Spleen (tissue), 11 donors: ENCODE data around the gene NMT2. TPM values are rescaled to one million over a fixed set of nuclear protein-coding genes. Genes with fewer than 3 reads are reported as not detected.

Experiments
- DNase-seq: peaks from one replicate; pipeline ENCODE4 v3.0.0-alpha.2; 2020
- H3K27ac ChIP-seq, 8 donors: fragments of 200-600 bp; sonication (generic) in 7 of 8; 1 replicate in 4 of 8; 2 replicates in 4 of 8; pipeline versions ENCODE4 v1.5.0 to v1.8.0; 2016 to 2021; ENCODE audit warnings: inconsistent platforms in 4 of 8, mild to moderate bottlenecking in 4 of 8, moderate library complexity in 1 of 8
- H3K27me3 ChIP-seq, 7 donors: fragments of 200-600 bp; sonication (generic) in 6 of 7; replicated peaks in 1 of 7; 1 replicate in 4 of 7; 2 replicates in 3 of 7; pipeline versions ENCODE4 v1.5.0 to v1.8.0; 2016 to 2021; ENCODE audit warnings: inconsistent platforms in 3 of 7, mild to moderate bottlenecking in 1 of 7
- H3K36me3 ChIP-seq, 6 donors: fragments of 200-600 bp; sonication (generic) in 5 of 6; 1 replicate in 4 of 6; 2 replicates in 2 of 6; pipeline versions ENCODE4 v1.5.0 to v1.8.0; 2016 to 2021; ENCODE audit warnings: inconsistent platforms in 2 of 6
- H3K4me1 ChIP-seq, 6 donors: fragments of 200-600 bp; sonication (generic) in 5 of 6; 1 replicate in 3 of 6; 2 replicates in 3 of 6; pipeline versions ENCODE4 v1.5.0 to v1.8.0; 2016 to 2021; ENCODE audit warnings: inconsistent platforms in 3 of 6
- H3K4me3 ChIP-seq, 8 donors: fragments of 200-600 bp; sonication (generic) in 7 of 8; 1 replicate in 4 of 8; 2 replicates in 4 of 8; pipeline versions ENCODE4 v1.5.0 to v1.8.0; 2016 to 2021; ENCODE audit warnings: inconsistent platforms in 4 of 8, mild to moderate bottlenecking in 4 of 8, moderate library complexity in 2 of 8
- H3K9me3 ChIP-seq, 8 donors: fragments of 200-600 bp; sonication (generic) in 7 of 8; 1 replicate in 4 of 8; 2 replicates in 4 of 8; pipeline versions ENCODE4 v1.5.0 to v1.8.0; 2016 to 2021; ENCODE audit warnings: inconsistent platforms in 4 of 8
- POLR2A ChIP-seq, 3 donors: fragments of 450-650 bp; IDR thresholded peaks; one replicate each; pipeline ENCODE4 v1.5.1; 2017; ENCODE audit warnings: antibody characterized with exemption in 3 of 3, mild to moderate bottlenecking in 1 of 3
- POLR2AphosphoS5 ChIP-seq, 3 donors: sonication (generic); formaldehyde crosslinking; IDR thresholded peaks; one replicate each; pipeline ENCODE4 v1.5.1; 2017; ENCODE audit warnings: antibody characterized with exemption in 3 of 3
- WGBS, 5 donors: extraction: QIAGEN DNeasy Blood & Tissue Kit in 3 of 5; methylation state at CpG; one replicate each; pipeline versions ENCODE4 v1.1.5 to v1.1.7; 2013 to 2018; 5-methylcytosine and 5-hydroxymethylcytosine counted together
- intact Hi-C: fragments of 100-400 bp; cut with DNase I; formaldehyde crosslinking; loops from one replicate; pipeline ENCODE4 v1.15.0; 2023; ENCODE audit warnings: low total_unique reads
- polyA plus RNA-seq, 3 donors: library from polyadenylated mRNA; stranded (reverse); fragments of 200-250 nt; gene quantifications; one replicate each; pipeline ENCODE4 v1.2.1, GENCODE V29; 2013
- total RNA-seq, 7 donors: library from RNA; depleted of rRNA in 3 of 7; stranded (reverse); fragments of >200 nt in 3 of 7; fragmentation: NEBNext Ultra II Directional in 4 of 7; extraction: Animal tissue kit (Norgen Biotek cat#: 25700) in 4 of 7; gene quantifications; one replicate each; pipeline versions ENCODE4 v1.1.0 to v1.2.1, GENCODE V29; 2016 to 2021
- TF ChIP-seq, protein P1 (sequence below), 11 experiments: fragments of 200-600 bp in 7 of 11; fragments of 450-650 bp in 4 of 11; sonication (generic) in 4 of 11; IDR thresholded peaks in 8 of 11; conservative IDR thresholded peaks in 3 of 11; 1 replicate in 7 of 11; 2 replicates in 4 of 11; pipeline versions ENCODE4 v1.4.0 to v1.8.0; 2016 to 2021; ENCODE audit warnings: antibody characterized with exemption in 11 of 11, inconsistent platforms in 4 of 11, mild to moderate bottlenecking in 1 of 11
- donor health status: healthy with polysubstance abuse.
- donor health status: DM: no; HTN: no; CAD: no; lungs with moderate emphysema.
- donor health status: DM: no; HTN: no; CAD: no.
- donor health status: Bipolar disorder and iron deficiency.
- donor health status: healthy.
- donor health status: DM: no; HTN: no; CAD: no.
- donor health status: DM: yes; HTN: yes; CAD: no.

Gene NMT2
- total and polyA plus RNA-seq, 10 donors: 4.3 to 19.2 (median 12.8) TPM

DNA sequence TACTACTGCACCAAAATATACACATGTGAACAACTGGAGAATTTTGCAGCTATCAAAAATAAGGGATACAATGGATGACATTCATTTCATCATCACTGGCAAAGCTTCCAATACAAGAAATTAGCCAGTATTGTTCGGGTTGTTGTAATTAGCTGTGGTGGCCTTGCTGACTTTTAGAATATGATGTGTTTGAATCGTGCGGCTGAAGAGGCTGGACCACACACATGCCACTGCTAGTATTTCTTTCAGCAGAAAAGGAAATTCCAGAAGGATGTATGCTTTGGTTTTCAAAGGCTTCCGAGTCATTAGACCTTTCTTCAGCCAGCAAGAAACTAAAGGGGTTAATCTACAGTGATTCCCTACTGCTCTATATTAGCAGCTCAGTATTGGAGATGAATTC is 54.7 kb downstream of the NMT2 start:
- no peaks in the 10 kb centered on the region for H3K9me3 ChIP-seq
- no peak for DNase-seq
- no peak overlapping the region for H3K4me3 ChIP-seq
- peaks cover 0 to 3% (median 0%) of the 10 kb centered on the region in 6 donors for H3K4me1 ChIP-seq
- peaks cover 0 to 89% (median 25%) of the 10 kb centered on the region in 6 donors for H3K36me3 ChIP-seq
- H3K27ac ChIP-seq: no peak overlapping the region
- TF ChIP-seq POLR2AphosphoS5 (IDR thresholded peaks at IDR 0.05) (no peak), POLR2A (IDR thresholded peaks at IDR 0.05) (no peak)
- TF ChIP-seq, protein P1, sequence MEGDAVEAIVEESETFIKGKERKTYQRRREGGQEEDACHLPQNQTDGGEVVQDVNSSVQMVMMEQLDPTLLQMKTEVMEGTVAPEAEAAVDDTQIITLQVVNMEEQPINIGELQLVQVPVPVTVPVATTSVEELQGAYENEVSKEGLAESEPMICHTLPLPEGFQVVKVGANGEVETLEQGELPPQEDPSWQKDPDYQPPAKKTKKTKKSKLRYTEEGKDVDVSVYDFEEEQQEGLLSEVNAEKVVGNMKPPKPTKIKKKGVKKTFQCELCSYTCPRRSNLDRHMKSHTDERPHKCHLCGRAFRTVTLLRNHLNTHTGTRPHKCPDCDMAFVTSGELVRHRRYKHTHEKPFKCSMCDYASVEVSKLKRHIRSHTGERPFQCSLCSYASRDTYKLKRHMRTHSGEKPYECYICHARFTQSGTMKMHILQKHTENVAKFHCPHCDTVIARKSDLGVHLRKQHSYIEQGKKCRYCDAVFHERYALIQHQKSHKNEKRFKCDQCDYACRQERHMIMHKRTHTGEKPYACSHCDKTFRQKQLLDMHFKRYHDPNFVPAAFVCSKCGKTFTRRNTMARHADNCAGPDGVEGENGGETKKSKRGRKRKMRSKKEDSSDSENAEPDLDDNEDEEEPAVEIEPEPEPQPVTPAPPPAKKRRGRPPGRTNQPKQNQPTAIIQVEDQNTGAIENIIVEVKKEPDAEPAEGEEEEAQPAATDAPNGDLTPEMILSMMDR (IDR thresholded peaks at IDR 0.05 in 8 of 11, conservative IDR thresholded peaks at IDR 0.05 in 3 of 11): no peak
- 95 to 100% (median 97%) methylated on average over 4 of the region's 4 CpGs for WGBS, 5 donors
- no peaks in the 10 kb centered on the region for H3K27me3 ChIP-seq
- intact Hi-C loops: no loop called here

DNA sequence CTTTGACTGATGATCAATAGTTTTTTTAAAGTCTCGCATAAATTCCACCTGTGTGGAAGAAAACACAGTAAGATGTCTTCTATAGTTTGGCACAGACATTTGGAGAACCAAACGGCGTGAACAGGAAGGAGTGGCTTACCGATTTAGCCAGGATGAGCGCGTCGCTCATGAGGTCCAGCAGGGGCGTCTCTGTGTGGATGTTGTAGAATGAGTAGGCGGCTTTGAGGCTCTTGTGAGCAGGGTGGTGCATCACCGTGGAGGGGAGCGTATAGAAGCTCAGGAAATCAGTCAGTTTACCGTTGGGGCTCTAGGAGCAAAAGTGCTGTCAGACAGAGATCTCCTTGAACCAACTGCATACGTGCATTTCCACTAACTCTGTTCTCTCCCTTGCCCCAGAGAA is 55.8 kb downstream of the NMT2 start:
- Histone ChIP-seq H3K27ac (no peak overlapping the region), H3K27me3 (no peaks in the 10 kb centered on the region), H3K36me3 (peaks cover 0 to 89% (median 33%) of the 10 kb centered on the region in 6 donors), H3K4me3 (no peak overlapping the region), H3K4me1 (no peaks in the 10 kb centered on the region), H3K9me3 (no peaks in the 10 kb centered on the region)
- DNase-seq: no peak
- WGBS, 5 donors: 92 to 96% (median 93%) methylated on average over 13 of the region's 13 CpGs
- TF ChIP-seq POLR2AphosphoS5 (IDR thresholded peaks at IDR 0.05) (no peak), POLR2A (IDR thresholded peaks at IDR 0.05) (no peak)
- TF ChIP-seq, protein P1 (IDR thresholded peaks at IDR 0.05 in 8 of 11, conservative IDR thresholded peaks at IDR 0.05 in 3 of 11): no peak
- intact Hi-C loops: no loop called here

DNA sequence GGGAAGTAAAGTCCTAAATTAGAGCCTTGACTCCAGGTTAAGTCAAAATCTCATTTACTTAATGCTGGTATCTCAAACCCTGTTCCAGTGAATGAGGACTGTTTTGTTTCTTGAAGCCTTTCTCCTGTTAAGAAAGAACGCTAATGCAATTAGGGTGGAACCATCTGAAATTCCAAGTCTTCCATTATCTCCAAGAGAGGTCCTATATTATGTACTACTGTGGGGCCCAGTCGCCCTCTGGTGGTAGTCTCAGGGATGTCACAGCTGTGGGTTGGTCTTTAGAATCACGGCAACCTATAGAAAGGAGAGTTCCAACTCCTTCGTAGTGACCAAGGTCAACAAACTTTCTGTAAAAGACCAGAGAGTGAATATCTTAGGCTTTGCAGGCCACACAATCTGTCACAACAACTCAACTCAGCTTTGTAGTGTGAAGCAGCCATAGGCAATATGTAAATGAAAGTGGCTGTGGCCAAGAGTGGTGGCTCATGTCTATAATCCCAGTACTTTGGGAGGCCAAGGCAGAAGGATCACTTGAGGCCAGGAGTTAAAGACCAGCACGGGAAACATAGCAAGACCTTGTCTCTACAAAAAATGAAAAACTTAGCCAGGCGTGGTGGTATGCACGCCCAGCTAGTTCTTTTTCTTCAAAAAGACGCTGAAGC is 62.0 kb downstream of the NMT2 start:
- Histone ChIP-seq H3K9me3 (no peaks in the 10 kb centered on the region), H3K27ac (peak overlapping the region in 1 of 8 donors; percentile 25), H3K27me3 (no peaks in the 10 kb centered on the region), H3K4me3 (no peak overlapping the region), H3K36me3 (peaks cover 8 to 92% (median 64%) of the 10 kb centered on the region in 6 donors), H3K4me1 (peaks cover 0 to 16% (median 5%) of the 10 kb centered on the region in 6 donors)
- TF ChIP-seq, protein P1 (IDR thresholded peaks at IDR 0.05 in 8 of 11, conservative IDR thresholded peaks at IDR 0.05 in 3 of 11): peak; percentile 69 to 90 (median 85)
- TF ChIP-seq POLR2A (IDR thresholded peaks at IDR 0.05): no peak
- DNase-seq: peak; percentile 86
- intact Hi-C loops: loop anchor here (10.0 kb wide), 1 partner anchor 612 kb away; no protein-coding TSS in a partner anchor
- WGBS, 5 donors: 49 to 58% (median 53%) methylated on average over 8 of the region's 8 CpGs

DNA sequence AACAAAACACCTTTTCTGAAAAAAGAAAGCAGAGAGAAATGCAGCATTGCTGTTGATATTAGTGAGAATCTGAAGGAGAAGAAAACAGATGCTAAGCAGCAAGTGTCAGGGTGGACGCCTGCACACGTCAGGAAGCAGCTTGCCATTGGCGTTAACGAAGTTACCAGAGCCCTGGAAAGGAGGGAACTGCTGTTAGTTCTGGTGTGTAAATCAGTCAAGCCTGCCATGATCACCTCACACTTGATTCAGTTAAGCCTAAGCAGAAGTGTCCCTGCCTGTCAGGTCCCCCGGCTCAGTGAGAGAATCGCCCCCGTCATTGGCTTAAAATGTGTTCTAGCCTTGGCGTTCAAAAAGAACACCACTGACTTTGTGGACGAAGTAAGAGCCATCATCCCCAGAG is 65.0 kb downstream of the NMT2 start:
- 87 to 92% (median 90%) methylated on average over 9 of the region's 9 CpGs for WGBS, 5 donors
- Histone ChIP-seq H3K4me1 (peaks cover 6 to 44% (median 27%) of the 10 kb centered on the region in 6 donors), H3K36me3 (peaks cover 8 to 84% (median 57%) of the 10 kb centered on the region in 6 donors), H3K27me3 (no peaks in the 10 kb centered on the region), H3K9me3 (no peaks in the 10 kb centered on the region), H3K4me3 (no peak overlapping the region), H3K27ac (no peak overlapping the region)
- TF ChIP-seq POLR2A (IDR thresholded peaks at IDR 0.05): no peak
- TF ChIP-seq, protein P1 (IDR thresholded peaks at IDR 0.05 in 8 of 11, conservative IDR thresholded peaks at IDR 0.05 in 3 of 11): no peak
- TF ChIP-seq POLR2AphosphoS5 (IDR thresholded peaks at IDR 0.05): no peak
- intact Hi-C loops: loop anchor here (10.0 kb wide), 1 partner anchor 609 kb away; no protein-coding TSS in a partner anchor
- no peak for DNase-seq
